Natural killer cell (primary cell): ENCODE measurements around the gene SMIM5. TPM values are rescaled to one million over a fixed set of nuclear protein-coding genes. Genes with fewer than 3 reads are reported as not detected.

Experiments
- ATAC-seq, 3 donors: fragments of 150-1000 bp in 2 of 3; fragments of 200-7000 bp in 1 of 3; cut with Tn5 transposase; 1 replicate in 1 of 3; 2 replicates in 2 of 3; pipeline ENCODE4 v1.10.0; 2021; ENCODE audit warnings: mild to moderate bottlenecking in 2 of 3, moderate library complexity in 2 of 3
- DNase-seq, 2 donors: peaks; one replicate each; pipeline versions ENCODE4 v3.0.0 to v3.0.0-alpha.2; 2013 to 2021; ENCODE audit warnings: mixed read lengths in 1 of 2
- H3K27ac ChIP-seq: one replicate; pipeline ENCODE4 v1.5.1; 2013; ENCODE audit warnings: mild to moderate bottlenecking, low read length
- H3K27me3 ChIP-seq: one replicate; pipeline ENCODE4 v1.6.1; 2013; ENCODE audit warnings: low read length; ENCODE audit not compliant: control insufficient read depth, insufficient read depth
- H3K36me3 ChIP-seq: one replicate; pipeline ENCODE4 v1.6.1; 2013; ENCODE audit warnings: low read length; ENCODE audit not compliant: control insufficient read depth, insufficient read depth
- H3K4me1 ChIP-seq: one replicate; pipeline ENCODE4 v1.6.1; 2013; ENCODE audit warnings: low read length; ENCODE audit not compliant: control insufficient read depth, insufficient read depth
- H3K4me3 ChIP-seq: one replicate; pipeline ENCODE4 v1.5.1; 2013; ENCODE audit warnings: low read length
- H3K9me3 ChIP-seq: one replicate; pipeline ENCODE4 v1.6.1; 2013; ENCODE audit warnings: low read length; ENCODE audit not compliant: control insufficient read depth, insufficient read depth
- H3K27ac Mint-ChIP-seq, 2 donors: one replicate each; pipeline ENCODE4 v1.8.0; 2022; ENCODE audit warnings: mild to moderate bottlenecking in 2 of 2, mixed read lengths in 2 of 2, moderate library complexity in 1 of 2
- H3K27me3 Mint-ChIP-seq, 2 donors: one replicate each; pipeline ENCODE4 v1.8.0; 2022; ENCODE audit warnings: low read depth in 2 of 2, mixed read lengths in 2 of 2
- H3K36me3 Mint-ChIP-seq: one replicate; pipeline ENCODE4 v1.8.0; 2022; ENCODE audit warnings: mixed read lengths
- H3K4me1 Mint-ChIP-seq, 2 donors: one replicate each; pipeline ENCODE4 v1.8.0; 2022; ENCODE audit warnings: mixed read lengths in 2 of 2
- H3K4me3 Mint-ChIP-seq: one replicate; pipeline ENCODE4 v1.8.0; 2022; ENCODE audit warnings: mild to moderate bottlenecking, moderate library complexity, mixed read lengths
- H3K9me3 Mint-ChIP-seq, 2 donors: one replicate each; pipeline ENCODE4 v1.8.0; 2022; ENCODE audit warnings: mixed read lengths in 2 of 2
- CTCF ChIP-seq: fragments of 200-600 bp; IDR thresholded peaks from one replicate; pipeline ENCODE4 v1.8.0; 2022; ENCODE audit warnings: antibody characterized with exemption
- WGBS: methylation state at CpG from one replicate; pipeline ENCODE4 v1.1.7; 2013; ENCODE audit warnings: missing lambda C conversion rate; ENCODE audit not compliant: insufficient coverage; 5-methylcytosine and 5-hydroxymethylcytosine counted together
- intact Hi-C: fragments of 100-400 bp; cut with micrococcal nuclease; formaldehyde crosslinking; loops from one replicate; pipeline ENCODE4 v1.14.2; 2022
- total RNA-seq, 4 donors: library from RNA; stranded (reverse); fragments of 120-200 nt in 1 of 4; gene quantifications; one replicate each; pipeline versions ENCODE4 v1.2.3 to v1.2.4, GENCODE V29; 2013 to 2022

The SMIM5 gene
- total RNA-seq, 3 donors from 2014 or later (not counting 1 experiment from before 2014, with no cell fraction given) = 0.95 to 2.0 (median 1.5) TPM

GRCh38 chr17:75684924-75685323 lies 51.7 kb downstream of the SMIM5 start:
- Mint-ChIP-seq H3K9me3 (no peaks in the 10 kb centered on the region), H3K27ac (peak overlapping the region in 1 of 2 donors; percentile 38), H3K27me3 (no peaks in the 10 kb centered on the region), H3K4me1 (peaks cover 38 to 46% of the 10 kb centered on the region in 2 donors), H3K36me3 (no peaks in the 10 kb centered on the region), H3K4me3 (no peak overlapping the region)
- Histone ChIP-seq H3K27ac (no peak overlapping the region), H3K36me3 (peaks cover 29% of the 10 kb centered on the region), H3K4me3 (no peak overlapping the region), H3K27me3 (no peaks in the 10 kb centered on the region), H3K9me3 (no peaks in the 10 kb centered on the region), H3K4me1 (peaks cover 28% of the 10 kb centered on the region)
- ATAC-seq (no peak), DNase-seq (no peak)
- intact Hi-C loops = no loop called here
- no peak for TF ChIP-seq CTCF
- WGBS = 94% methylated on average over 7 of the region's 7 CpGs

GRCh38 chr17:75685499-75685898 lies 52.3 kb downstream of the SMIM5 start:
- H3K9me3 ChIP-seq = no peaks in the 10 kb centered on the region
- peaks cover 33% of the 10 kb centered on the region for H3K4me1 ChIP-seq
- DNase-seq (no peak), ATAC-seq (no peak)
- H3K27ac ChIP-seq = no peak overlapping the region
- WGBS = 92% methylated on average over 3 of the region's 3 CpGs
- no peak for TF ChIP-seq CTCF
- H3K4me1 Mint-ChIP-seq = peaks cover 44 to 48% of the 10 kb centered on the region in 2 donors
- peak overlapping the region in 1 of 2 donors; percentile 38 for H3K27ac Mint-ChIP-seq
- H3K27me3 Mint-ChIP-seq = no peaks in the 10 kb centered on the region
- intact Hi-C loops = no loop called here
- no peaks in the 10 kb centered on the region for H3K27me3 ChIP-seq
- H3K9me3 Mint-ChIP-seq = no peaks in the 10 kb centered on the region
- H3K36me3 ChIP-seq = peaks cover 24% of the 10 kb centered on the region
- H3K36me3 Mint-ChIP-seq = no peaks in the 10 kb centered on the region
- H3K4me3 Mint-ChIP-seq = no peak overlapping the region
- no peak overlapping the region for H3K4me3 ChIP-seq

DNA sequence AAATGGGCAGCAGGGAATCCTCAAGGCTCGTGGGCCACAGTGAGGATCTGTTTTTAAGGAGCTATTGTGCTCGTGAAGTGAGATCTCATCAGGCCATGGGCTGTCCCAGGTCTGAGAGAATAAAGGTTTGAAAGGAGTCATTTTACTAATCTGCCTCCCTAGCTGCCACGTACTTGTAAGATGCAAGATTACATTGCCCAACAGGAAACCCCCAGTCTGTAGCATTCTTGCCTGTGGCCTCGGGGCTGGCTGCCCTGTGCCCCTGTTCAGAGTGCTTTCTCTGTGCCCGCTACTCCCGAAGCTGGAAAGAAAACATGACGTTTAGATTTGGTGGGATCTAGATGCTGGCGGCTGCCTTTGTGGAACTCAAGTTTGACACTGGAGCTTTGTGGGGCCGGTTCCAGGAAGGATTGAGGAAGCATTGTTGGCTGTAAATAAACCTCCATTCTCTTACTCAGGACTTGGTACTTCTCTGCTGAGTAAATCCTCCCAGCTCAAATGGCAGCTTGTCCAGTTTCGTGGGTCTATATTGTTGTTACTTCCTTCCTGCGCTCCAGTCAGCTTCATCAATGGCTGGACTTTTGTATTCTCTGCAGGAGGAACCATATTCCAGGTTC lies 55.1 kb downstream of the SMIM5 start:
- Mint-ChIP-seq H3K4me3 (peak overlapping the region; percentile 26), H3K27ac (peak overlapping the region; percentile 90 to 91), H3K4me1 (peaks cover 60 to 67% of the 10 kb centered on the region in 2 donors), H3K9me3 (no peaks in the 10 kb centered on the region), H3K27me3 (no peaks in the 10 kb centered on the region), H3K36me3 (no peaks in the 10 kb centered on the region)
- H3K36me3 ChIP-seq = peaks cover 31% of the 10 kb centered on the region
- peak in 1 of 2 donors; percentile 29 for DNase-seq
- H3K4me3 ChIP-seq = no peak overlapping the region
- H3K4me1 ChIP-seq = peaks cover 45% of the 10 kb centered on the region
- ATAC-seq = peak; percentile 66 to 80 (median 74)
- H3K27ac ChIP-seq = peak overlapping the region; percentile 49
- intact Hi-C loops = no loop called here
- WGBS = 45% methylated on average over 11 of the region's 11 CpGs
- TF ChIP-seq CTCF = no peak
- no peaks in the 10 kb centered on the region for H3K27me3 ChIP-seq
- no peaks in the 10 kb centered on the region for H3K9me3 ChIP-seq

- WGBS = 24% methylated on average over 6 of the region's 6 CpGs
- Mint-ChIP-seq H3K9me3 (no peaks in the 10 kb centered on the region), H3K36me3 (no peaks in the 10 kb centered on the region), H3K27ac (peak overlapping the region; percentile 90 to 91), H3K27me3 (no peaks in the 10 kb centered on the region), H3K4me3 (peak overlapping the region; percentile 75), H3K4me1 (peaks cover 56 to 60% of the 10 kb centered on the region in 2 donors)
- ATAC-seq = peak; percentile 67 to 78 (median 75)
- H3K9me3 ChIP-seq = no peaks in the 10 kb centered on the region
- TF ChIP-seq CTCF = no peak
- intact Hi-C loops = no loop called here
- H3K4me3 ChIP-seq = no peak overlapping the region
- H3K27me3 ChIP-seq = no peaks in the 10 kb centered on the region
- H3K27ac ChIP-seq = peak overlapping the region; percentile 49
- peaks cover 42% of the 10 kb centered on the region for H3K36me3 ChIP-seq
- DNase-seq = peak in 1 of 2 donors; percentile 80
- H3K4me1 ChIP-seq = peaks cover 45% of the 10 kb centered on the region
Observed at GRCh38 chr17:75689441-75689873, 56.2 kb downstream of the SMIM5 start.
